ENCODE measurements around the gene ARID2.

GRCh38 chr12:45912774-45913173 lies 183.3 kb downstream of the ARID2 start:
- TF ChIP-seq, protein P1, sequence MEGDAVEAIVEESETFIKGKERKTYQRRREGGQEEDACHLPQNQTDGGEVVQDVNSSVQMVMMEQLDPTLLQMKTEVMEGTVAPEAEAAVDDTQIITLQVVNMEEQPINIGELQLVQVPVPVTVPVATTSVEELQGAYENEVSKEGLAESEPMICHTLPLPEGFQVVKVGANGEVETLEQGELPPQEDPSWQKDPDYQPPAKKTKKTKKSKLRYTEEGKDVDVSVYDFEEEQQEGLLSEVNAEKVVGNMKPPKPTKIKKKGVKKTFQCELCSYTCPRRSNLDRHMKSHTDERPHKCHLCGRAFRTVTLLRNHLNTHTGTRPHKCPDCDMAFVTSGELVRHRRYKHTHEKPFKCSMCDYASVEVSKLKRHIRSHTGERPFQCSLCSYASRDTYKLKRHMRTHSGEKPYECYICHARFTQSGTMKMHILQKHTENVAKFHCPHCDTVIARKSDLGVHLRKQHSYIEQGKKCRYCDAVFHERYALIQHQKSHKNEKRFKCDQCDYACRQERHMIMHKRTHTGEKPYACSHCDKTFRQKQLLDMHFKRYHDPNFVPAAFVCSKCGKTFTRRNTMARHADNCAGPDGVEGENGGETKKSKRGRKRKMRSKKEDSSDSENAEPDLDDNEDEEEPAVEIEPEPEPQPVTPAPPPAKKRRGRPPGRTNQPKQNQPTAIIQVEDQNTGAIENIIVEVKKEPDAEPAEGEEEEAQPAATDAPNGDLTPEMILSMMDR (IDR thresholded peaks at IDR 0.05) = no peak
- no peak for TF ChIP-seq POLR2A (IDR thresholded peaks at IDR 0.05)
- TF ChIP-seq EP300 (IDR thresholded peaks at IDR 0.05) = no peak
